Ovary (tissue), 9 donors: ENCODE data around the gene RGS9. TPM values are rescaled to one million over a fixed set of nuclear protein-coding genes. Genes with fewer than 3 reads are reported as not detected.

Source experiments
- DNase-seq, 5 donors: peaks; one replicate each; pipeline ENCODE4 v3.0.0-alpha.2; 2019 to 2020
- H3K27ac ChIP-seq, 2 donors: fragments of 200-600 bp; one replicate each; pipeline versions ENCODE4 v1.5.1 to v1.8.0; 2019 to 2022
- H3K27me3 ChIP-seq: fragments of 200-600 bp; one replicate; pipeline ENCODE4 v1.8.0; 2022
- H3K36me3 ChIP-seq: fragments of 200-600 bp; sonication (generic); one replicate; pipeline ENCODE4 v1.5.1; 2019
- H3K4me1 ChIP-seq: one replicate; pipeline ENCODE4 v1.8.1; 2013; ENCODE audit warnings: mild to moderate bottlenecking, moderate library complexity; ENCODE audit not compliant: insufficient read depth
- H3K4me3 ChIP-seq: fragments of 200-600 bp; sonication (generic); one replicate; pipeline ENCODE4 v1.5.1; 2017
- H3K9me3 ChIP-seq, 2 donors: fragments of 200-600 bp in 1 of 2; sonication (generic) in 1 of 2; one replicate each; pipeline versions ENCODE4 v1.5.1 to v1.8.1; 2013 to 2019; ENCODE audit warnings: mild to moderate bottlenecking in 1 of 2, moderate library complexity in 1 of 2
- EP300 ChIP-seq: sonication (generic); formaldehyde crosslinking; IDR thresholded peaks from one replicate; pipeline ENCODE4 v1.6.1; 2017; ENCODE audit warnings: antibody characterized with exemption
- POLR2A ChIP-seq: fragments of 450-650 bp; IDR thresholded peaks from one replicate; pipeline ENCODE4 v1.6.1; 2017; ENCODE audit warnings: antibody characterized with exemption, mild to moderate bottlenecking, moderate library complexity
- WGBS, 3 donors: extraction: QIAGEN DNeasy Blood & Tissue Kit in 1 of 3; methylation state at CpG; one replicate each; pipeline versions ENCODE4 v1.1.5 to v1.1.7; 2013 to 2017; 5-methylcytosine and 5-hydroxymethylcytosine counted together
- intact Hi-C, 4 donors: fragments of 100-400 bp; cut with DNase I; formaldehyde crosslinking; loops; one replicate each; pipeline versions ENCODE4 v1.11.0 to v1.15.1; 2022 to 2023
- polyA plus RNA-seq, 2 donors: library from polyadenylated mRNA; stranded (reverse); fragments of 200-250 nt in 1 of 2; fragments of 350-450 nt in 1 of 2; fragmentation: Illumina TruSeq in 1 of 2; extraction: RNeasy Lipid Tissue Mini Kit (QIAGEN cat#74804) in 1 of 2; gene quantifications; one replicate each; pipeline ENCODE4 v1.2.3, GENCODE V29; 2013 to 2014
- total RNA-seq, 7 donors: library from RNA; depleted of rRNA in 2 of 7; stranded (reverse); fragments of >200 nt in 2 of 7; fragmentation: NEBNext Ultra II Directional in 3 of 7; extraction: Animal tissue kit (Norgen Biotek cat#: 25700) in 3 of 7; gene quantifications; one replicate each; pipeline versions ENCODE4 v1.1.0 to v1.2.4, GENCODE V29; 2016 to 2023
- TF ChIP-seq, protein P1 (sequence below), 3 donors: fragments of 450-650 bp in 2 of 3; fragments of 200-600 bp in 1 of 3; IDR thresholded peaks; one replicate each; pipeline versions ENCODE4 v1.5.1 to v1.8.0; 2016 to 2022; ENCODE audit warnings: antibody characterized with exemption in 3 of 3, mild to moderate bottlenecking in 1 of 3
- donor health status: DM: no; HTN: no; CAD: no; lungs with moderate emphysema.
- donor health status: DM: no; HTN: no; CAD: no.
- donor health status: Bipolar disorder and iron deficiency.
- donor health status: DM: yes; HTN: yes; CAD: no.
- donor health status: DM: no; HTN: no; CAD: no.
- donor health status: DM: yes; HTN: yes; CAD: no.

The RGS9 gene
- total and polyA plus RNA-seq, 9 donors: 5.3 to 15.7 (median 9.1) TPM

- Histone ChIP-seq H3K4me3 (no peak overlapping the region), H3K27ac (no peak overlapping the region), H3K9me3 (no peaks in the 10 kb centered on the region), H3K36me3 (no peaks in the 10 kb centered on the region), H3K27me3 (no peaks in the 10 kb centered on the region), H3K4me1 (no peaks in the 10 kb centered on the region)
- TF ChIP-seq EP300 (no peak), POLR2A (no peak)
- TF ChIP-seq, protein P1, sequence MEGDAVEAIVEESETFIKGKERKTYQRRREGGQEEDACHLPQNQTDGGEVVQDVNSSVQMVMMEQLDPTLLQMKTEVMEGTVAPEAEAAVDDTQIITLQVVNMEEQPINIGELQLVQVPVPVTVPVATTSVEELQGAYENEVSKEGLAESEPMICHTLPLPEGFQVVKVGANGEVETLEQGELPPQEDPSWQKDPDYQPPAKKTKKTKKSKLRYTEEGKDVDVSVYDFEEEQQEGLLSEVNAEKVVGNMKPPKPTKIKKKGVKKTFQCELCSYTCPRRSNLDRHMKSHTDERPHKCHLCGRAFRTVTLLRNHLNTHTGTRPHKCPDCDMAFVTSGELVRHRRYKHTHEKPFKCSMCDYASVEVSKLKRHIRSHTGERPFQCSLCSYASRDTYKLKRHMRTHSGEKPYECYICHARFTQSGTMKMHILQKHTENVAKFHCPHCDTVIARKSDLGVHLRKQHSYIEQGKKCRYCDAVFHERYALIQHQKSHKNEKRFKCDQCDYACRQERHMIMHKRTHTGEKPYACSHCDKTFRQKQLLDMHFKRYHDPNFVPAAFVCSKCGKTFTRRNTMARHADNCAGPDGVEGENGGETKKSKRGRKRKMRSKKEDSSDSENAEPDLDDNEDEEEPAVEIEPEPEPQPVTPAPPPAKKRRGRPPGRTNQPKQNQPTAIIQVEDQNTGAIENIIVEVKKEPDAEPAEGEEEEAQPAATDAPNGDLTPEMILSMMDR (IDR thresholded peaks at IDR 0.05): no peak
- WGBS, 3 donors: 58 to 75% (median 61%) methylated on average over 5 of the region's 5 CpGs
- intact Hi-C loops: no loop called here
- DNase-seq: no peak
These were observed 26.9 kb downstream of the RGS9 start for GRCh38 chr17:65163990-65164495.

- no peak overlapping the region for H3K4me3 ChIP-seq
- 88 to 91% (median 91%) methylated on average over 16 of the region's 16 CpGs for WGBS, 3 donors
- H3K4me1 ChIP-seq: no peaks in the 10 kb centered on the region
- H3K27me3 ChIP-seq: no peaks in the 10 kb centered on the region
- no peak overlapping the region for H3K27ac ChIP-seq
- no peaks in the 10 kb centered on the region for H3K36me3 ChIP-seq
- intact Hi-C loops: no loop called here
- TF ChIP-seq, protein P1 (IDR thresholded peaks at IDR 0.05): no peak
- TF ChIP-seq EP300 (no peak), POLR2A (no peak)
- no peak for DNase-seq
- H3K9me3 ChIP-seq: no peaks in the 10 kb centered on the region
These were observed 29.6 kb downstream of the RGS9 start for GRCh38 chr17:65166787-65167186.

- WGBS, 3 donors: 64 to 72% (median 70%) methylated on average over 8 of the region's 8 CpGs
- intact Hi-C loops: no loop called here
- no peaks in the 10 kb centered on the region for H3K36me3 ChIP-seq
- no peak for DNase-seq
- no peak for TF ChIP-seq POLR2A
- no peak for TF ChIP-seq EP300
- TF ChIP-seq, protein P1 (IDR thresholded peaks at IDR 0.05): no peak
- H3K4me3 ChIP-seq: no peak overlapping the region
- H3K27ac ChIP-seq: no peak overlapping the region
- H3K4me1 ChIP-seq: no peaks in the 10 kb centered on the region
- no peaks in the 10 kb centered on the region for H3K9me3 ChIP-seq
- H3K27me3 ChIP-seq: no peaks in the 10 kb centered on the region
These were observed 30.4 kb downstream of the RGS9 start for GRCh38 chr17:65167566-65167965.

DNA sequence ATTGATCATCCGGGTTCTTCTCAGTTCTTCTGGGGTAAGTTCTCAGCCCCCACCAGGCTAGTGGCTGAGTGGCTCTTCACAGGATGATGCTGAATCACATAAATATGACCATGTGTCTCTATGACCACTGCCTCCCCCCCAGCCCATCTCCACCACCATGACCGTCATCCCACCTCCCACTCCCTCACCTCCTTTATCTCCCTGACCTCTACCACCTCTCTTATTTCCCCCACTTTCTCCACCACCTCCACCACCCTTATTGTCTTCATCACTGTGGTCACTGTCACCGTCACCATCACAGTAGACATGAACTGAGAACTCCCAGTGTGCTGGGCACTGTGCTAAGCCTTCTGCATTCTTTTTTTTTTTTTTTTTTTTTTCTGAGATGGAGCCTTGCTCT, 32.5 kb downstream of the RGS9 start:
- Histone ChIP-seq H3K36me3 (no peaks in the 10 kb centered on the region), H3K4me1 (no peaks in the 10 kb centered on the region), H3K4me3 (no peak overlapping the region), H3K27ac (no peak overlapping the region), H3K9me3 (no peaks in the 10 kb centered on the region), H3K27me3 (no peaks in the 10 kb centered on the region)
- TF ChIP-seq, protein P1 (IDR thresholded peaks at IDR 0.05): no peak
- TF ChIP-seq POLR2A: no peak
- no peak for TF ChIP-seq EP300
- no peak for DNase-seq
- intact Hi-C loops: no loop called here
- WGBS, 3 donors: 95 to 98% (median 97%) methylated on average over 3 of the region's 3 CpGs
